ENCODE results near the gene LAMA3.

LAMA3 gene

DNA sequence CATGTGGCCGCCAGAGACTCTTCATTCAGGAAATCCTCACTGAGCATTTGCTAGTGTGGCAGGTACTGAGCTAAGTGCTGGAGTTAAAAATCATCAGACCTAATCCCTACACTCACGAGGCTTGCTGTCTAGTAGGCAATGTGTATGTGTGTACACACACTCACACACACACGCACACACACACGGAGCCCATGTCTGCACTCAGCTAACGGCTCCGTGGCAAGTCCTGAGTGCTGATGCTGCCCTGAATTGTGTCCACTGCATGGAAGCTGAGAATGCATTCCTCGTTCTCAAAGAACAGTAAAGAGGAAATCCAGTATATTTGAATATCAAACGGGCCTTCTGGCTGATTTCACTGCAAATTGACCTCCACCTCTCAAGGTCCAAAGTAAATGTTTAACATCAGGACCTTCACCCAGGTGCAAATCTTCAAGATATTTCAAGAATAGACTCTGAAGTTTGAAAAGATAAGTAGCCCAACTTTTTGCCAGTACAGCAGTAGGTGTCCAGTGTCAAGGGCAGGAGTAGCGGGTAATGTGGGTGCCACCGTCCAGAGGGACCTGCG is 189.2 kb downstream of the LAMA3 start:
- Histone ChIP-seq H4K20me1 (ENCODE audit: insufficient read depth, low read length, poor library complexity, severe bottlenecking) (no peaks in the 10 kb centered on the region), H3K27me3 (ENCODE audit: insufficient read depth, low read length, poor library complexity, severe bottlenecking) (no peaks in the 10 kb centered on the region), H3K4me3 (ENCODE audit: low read length, poor library complexity, severe bottlenecking) (no peak overlapping the region), H3K79me2 (ENCODE audit: insufficient read depth, low read length) (no peaks in the 10 kb centered on the region), H3K4me1 (ENCODE audit: insufficient read depth, low read length, poor library complexity, severe bottlenecking) (no peaks in the 10 kb centered on the region), H3K9me2 (replicated peaks; ENCODE audit: low read depth, low read length) (no peaks in the 10 kb centered on the region), H2AFZ (ENCODE audit: low read length) (peak overlapping the region; percentile 13; the same call in 1 of the 2 replicates), H3K9me3 (ENCODE audit: insufficient read depth, low read depth, low read length) (no peaks in the 10 kb centered on the region), H3K9ac (ENCODE audit: low read depth, low read length, poor library complexity, severe bottlenecking) (no peak overlapping the region), H3K36me3 (ENCODE audit: insufficient read depth, low read length) (no peaks in the 10 kb centered on the region), H3K4me2 (ENCODE audit: low read depth, low read length, poor library complexity, severe bottlenecking) (no peak overlapping the region), H3F3A (ENCODE audit: low read depth) (no peaks in the 10 kb centered on the region)
- no peak for TF ChIP-seq EZH2phosphoT487 (IDR thresholded peaks at IDR 0.05; ENCODE audit: borderline replicate concordance)
- TF ChIP-seq, protein P1, sequence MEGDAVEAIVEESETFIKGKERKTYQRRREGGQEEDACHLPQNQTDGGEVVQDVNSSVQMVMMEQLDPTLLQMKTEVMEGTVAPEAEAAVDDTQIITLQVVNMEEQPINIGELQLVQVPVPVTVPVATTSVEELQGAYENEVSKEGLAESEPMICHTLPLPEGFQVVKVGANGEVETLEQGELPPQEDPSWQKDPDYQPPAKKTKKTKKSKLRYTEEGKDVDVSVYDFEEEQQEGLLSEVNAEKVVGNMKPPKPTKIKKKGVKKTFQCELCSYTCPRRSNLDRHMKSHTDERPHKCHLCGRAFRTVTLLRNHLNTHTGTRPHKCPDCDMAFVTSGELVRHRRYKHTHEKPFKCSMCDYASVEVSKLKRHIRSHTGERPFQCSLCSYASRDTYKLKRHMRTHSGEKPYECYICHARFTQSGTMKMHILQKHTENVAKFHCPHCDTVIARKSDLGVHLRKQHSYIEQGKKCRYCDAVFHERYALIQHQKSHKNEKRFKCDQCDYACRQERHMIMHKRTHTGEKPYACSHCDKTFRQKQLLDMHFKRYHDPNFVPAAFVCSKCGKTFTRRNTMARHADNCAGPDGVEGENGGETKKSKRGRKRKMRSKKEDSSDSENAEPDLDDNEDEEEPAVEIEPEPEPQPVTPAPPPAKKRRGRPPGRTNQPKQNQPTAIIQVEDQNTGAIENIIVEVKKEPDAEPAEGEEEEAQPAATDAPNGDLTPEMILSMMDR (conservative IDR thresholded peaks at IDR 0.05; ENCODE audit: low read length): no peak

DNA sequence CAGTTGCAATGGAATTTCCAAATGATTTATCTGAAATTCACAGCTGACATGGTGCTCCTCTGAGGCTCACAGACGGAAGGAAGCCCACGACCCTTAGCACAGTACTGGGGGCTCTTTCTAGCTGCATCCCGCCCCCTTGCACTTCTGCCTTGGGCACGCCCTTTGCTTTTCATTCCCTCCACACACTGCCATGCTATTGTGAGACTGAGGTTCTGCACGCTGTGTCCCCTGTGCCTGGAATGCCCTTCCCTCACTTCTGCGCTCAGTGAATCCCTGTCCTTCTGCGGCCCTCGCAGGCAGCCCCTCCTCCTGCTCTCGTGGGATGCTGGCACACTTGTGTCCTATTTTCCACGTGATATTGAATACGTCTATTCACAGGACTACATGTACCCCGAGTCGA is 189.9 kb downstream of the LAMA3 start:
- H3K4me3 ChIP-seq (ENCODE audit: low read length, poor library complexity, severe bottlenecking): no peak overlapping the region
- H3K79me2 ChIP-seq (ENCODE audit: insufficient read depth, low read length): no peaks in the 10 kb centered on the region
- no peaks in the 10 kb centered on the region for H3K27me3 ChIP-seq (ENCODE audit: insufficient read depth, low read length, poor library complexity, severe bottlenecking)
- no peak for TF ChIP-seq EZH2phosphoT487 (IDR thresholded peaks at IDR 0.05; ENCODE audit: borderline replicate concordance)
- TF ChIP-seq, protein P1 (conservative IDR thresholded peaks at IDR 0.05; ENCODE audit: low read length): no peak
- no peaks in the 10 kb centered on the region for H3K4me1 ChIP-seq (ENCODE audit: insufficient read depth, low read length, poor library complexity, severe bottlenecking)
- no peaks in the 10 kb centered on the region for H3K36me3 ChIP-seq (ENCODE audit: insufficient read depth, low read length)
- H3K9ac ChIP-seq (ENCODE audit: low read depth, low read length, poor library complexity, severe bottlenecking): no peak overlapping the region
- H2AFZ ChIP-seq (ENCODE audit: low read length): no peak overlapping the region
- no peaks in the 10 kb centered on the region for H4K20me1 ChIP-seq (ENCODE audit: insufficient read depth, low read length, poor library complexity, severe bottlenecking)
- no peaks in the 10 kb centered on the region for H3K9me2 ChIP-seq (replicated peaks; ENCODE audit: low read depth, low read length)
- H3K4me2 ChIP-seq (ENCODE audit: low read depth, low read length, poor library complexity, severe bottlenecking): no peak overlapping the region
- no peaks in the 10 kb centered on the region for H3F3A ChIP-seq (ENCODE audit: low read depth)
- no peaks in the 10 kb centered on the region for H3K9me3 ChIP-seq (ENCODE audit: insufficient read depth, low read depth, low read length)

DNA sequence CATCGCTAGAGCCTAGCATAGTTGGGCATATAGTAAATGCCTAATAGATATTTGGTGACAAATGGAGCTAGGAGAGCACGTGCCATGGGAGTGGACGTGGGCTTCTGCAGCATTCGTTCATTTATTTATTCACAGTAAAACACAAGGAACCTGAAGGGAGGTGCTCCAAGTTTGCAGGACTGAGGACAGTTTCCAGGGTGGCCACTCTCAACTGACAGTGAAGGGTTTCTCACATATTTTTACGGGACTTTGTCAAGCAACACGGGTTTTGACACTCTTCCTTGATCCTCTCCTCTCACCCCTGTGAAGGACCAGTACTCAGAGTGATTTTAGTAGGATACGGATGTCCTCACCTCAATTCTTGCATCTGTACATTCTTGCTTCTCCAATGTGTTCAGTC is 190.3 kb downstream of the LAMA3 start:
- Histone ChIP-seq H3K27me3 (ENCODE audit: insufficient read depth, low read length, poor library complexity, severe bottlenecking) (no peaks in the 10 kb centered on the region), H3K4me3 (ENCODE audit: low read length, poor library complexity, severe bottlenecking) (no peak overlapping the region), H4K20me1 (ENCODE audit: insufficient read depth, low read length, poor library complexity, severe bottlenecking) (no peaks in the 10 kb centered on the region), H3K36me3 (ENCODE audit: insufficient read depth, low read length) (no peaks in the 10 kb centered on the region), H3K4me2 (ENCODE audit: low read depth, low read length, poor library complexity, severe bottlenecking) (no peak overlapping the region), H3K9ac (ENCODE audit: low read depth, low read length, poor library complexity, severe bottlenecking) (no peak overlapping the region), H3K79me2 (ENCODE audit: insufficient read depth, low read length) (no peaks in the 10 kb centered on the region), H3K9me3 (ENCODE audit: insufficient read depth, low read depth, low read length) (no peaks in the 10 kb centered on the region), H2AFZ (ENCODE audit: low read length) (no peak overlapping the region), H3K9me2 (replicated peaks; ENCODE audit: low read depth, low read length) (no peaks in the 10 kb centered on the region), H3F3A (ENCODE audit: low read depth) (no peaks in the 10 kb centered on the region), H3K4me1 (ENCODE audit: insufficient read depth, low read length, poor library complexity, severe bottlenecking) (no peaks in the 10 kb centered on the region)
- TF ChIP-seq, protein P1 (conservative IDR thresholded peaks at IDR 0.05; ENCODE audit: low read length): no peak
- TF ChIP-seq EZH2phosphoT487 (IDR thresholded peaks at IDR 0.05; ENCODE audit: borderline replicate concordance): no peak

All from Loucy (cell line).